ENCODE data around the gene TRPC3.

TRPC3 gene

GRCh38 chr4:121951521-121952110 is at the start of gene TRPC3:
Gene TRPC3 (minus strand): TSS chr4:121952060. CDS start chr4:121951680, 380 bp downstream.
- no peak for DNase-seq

GRCh38 chr4:122000849-122001248 is 49.0 kb upstream of the TRPC3 start:
- DNase-seq = no peak

GRCh38 chr4:121998024-121998423 is 46.2 kb upstream of the TRPC3 start:
- peak; percentile 1 for DNase-seq

GRCh38 chr4:121995790-121996537 is 44.1 kb upstream of the TRPC3 start:
- no peak for DNase-seq

GRCh38 chr4:121991968-121992367 is 40.1 kb upstream of the TRPC3 start:
- no peak for DNase-seq

- no peak for DNase-seq
Observed at GRCh38 chr4:121990489-121990888, 38.6 kb upstream of the TRPC3 start.

- no peak for DNase-seq
Observed at GRCh38 chr4:121989715-121990114, 37.9 kb upstream of the TRPC3 start.

- no peak for DNase-seq
Observed at GRCh38 chr4:121988950-121989349, 37.1 kb upstream of the TRPC3 start.

GRCh38 chr4:121980643-121981042 is 28.8 kb upstream of the TRPC3 start:
- DNase-seq = no peak

- DNase-seq = no peak
Observed at GRCh38 chr4:121978172-121978516, 26.3 kb upstream of the TRPC3 start.

- no peak for DNase-seq
Observed at GRCh38 chr4:121977251-121978171, 25.7 kb upstream of the TRPC3 start.

GRCh38 chr4:121975784-121976183 is 23.9 kb upstream of the TRPC3 start:
- no peak for DNase-seq

GRCh38 chr4:121973816-121974215 is 22.0 kb upstream of the TRPC3 start:
- DNase-seq = no peak

- no peak for DNase-seq
Observed at GRCh38 chr4:121968859-121969258, 17.0 kb upstream of the TRPC3 start.

GRCh38 chr4:121964958-121965357 is 13.1 kb upstream of the TRPC3 start:
- no peak for DNase-seq

GRCh38 chr4:121960818-121961217 is 9.0 kb upstream of the TRPC3 start:
- no peak for DNase-seq

GRCh38 chr4:121958777-121959176 is 6.9 kb upstream of the TRPC3 start:
- DNase-seq = no peak

GRCh38 chr4:121957266-121957665 is 5.4 kb upstream of the TRPC3 start:
- DNase-seq = no peak

- no peak for DNase-seq
Observed at GRCh38 chr4:121953860-121954259, 2.0 kb upstream of the TRPC3 start.

GRCh38 chr4:121952290-121952689 is 430 bp upstream of the TRPC3 start:
- DNase-seq = no peak

GRCh38 chr4:121950680-121951520 is 960 bp downstream of the TRPC3 start:
- DNase-seq = peak; percentile 1

- no peak for DNase-seq
Observed at GRCh38 chr4:121950212-121950679, 1.6 kb downstream of the TRPC3 start.

GRCh38 chr4:121946644-121947043 is 5.2 kb downstream of the TRPC3 start:
- DNase-seq = no peak
